ENCODE measurements around the gene RNF34.

RNF34 gene

DNA sequence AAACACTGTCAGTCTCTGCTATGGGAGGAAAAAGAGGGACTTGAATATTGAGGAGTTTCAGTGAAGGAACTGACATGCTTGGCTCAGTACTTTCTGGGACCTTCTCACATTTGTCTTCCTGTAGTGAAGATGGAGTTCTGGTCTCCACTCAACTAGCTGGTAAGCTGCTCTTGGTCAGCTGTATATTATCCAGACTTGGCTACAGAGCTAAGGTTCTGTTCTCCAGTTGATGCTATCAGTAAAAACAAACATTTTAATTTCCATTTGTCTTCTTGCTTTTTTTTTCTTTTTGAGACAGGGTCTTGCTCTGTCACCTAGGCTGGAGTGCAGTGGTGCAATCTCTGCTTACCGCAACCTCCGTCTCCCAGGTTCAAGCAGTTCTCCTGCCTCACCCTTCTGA is 5.3 kb downstream of the RNF34 start:
- FAIRE-seq (no peak), DNase-seq (ENCODE audit: insufficient read length, low spot score) (no peak)
- TF ChIP-seq POLR2A (IDR thresholded peaks at IDR 0.05; ENCODE audit: low read depth, low read length), result no peak

DNA sequence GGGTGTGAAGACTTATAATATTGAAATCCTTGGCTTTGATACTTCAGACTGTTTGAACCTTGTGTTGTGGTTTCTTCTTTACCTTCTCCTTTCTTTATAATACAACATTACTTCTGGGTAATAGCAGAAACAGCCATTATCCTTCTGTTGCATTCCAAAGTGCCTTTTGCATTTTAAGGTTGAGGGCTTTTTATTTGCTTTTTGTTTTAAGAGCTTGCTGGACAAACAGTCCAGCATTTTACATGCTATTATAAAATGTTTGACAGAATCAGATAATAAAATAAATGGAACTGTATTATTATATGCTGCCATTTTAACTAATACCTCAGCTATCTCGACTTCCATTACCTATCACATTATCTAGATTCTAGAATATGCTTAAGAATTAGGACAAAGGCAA is 14.0 kb downstream of the RNF34 start:
- DNase-seq (ENCODE audit: insufficient read length, low spot score) (no peak), FAIRE-seq (no peak)
- no peak for TF ChIP-seq POLR2A (IDR thresholded peaks at IDR 0.05; ENCODE audit: low read depth, low read length)

DNA sequence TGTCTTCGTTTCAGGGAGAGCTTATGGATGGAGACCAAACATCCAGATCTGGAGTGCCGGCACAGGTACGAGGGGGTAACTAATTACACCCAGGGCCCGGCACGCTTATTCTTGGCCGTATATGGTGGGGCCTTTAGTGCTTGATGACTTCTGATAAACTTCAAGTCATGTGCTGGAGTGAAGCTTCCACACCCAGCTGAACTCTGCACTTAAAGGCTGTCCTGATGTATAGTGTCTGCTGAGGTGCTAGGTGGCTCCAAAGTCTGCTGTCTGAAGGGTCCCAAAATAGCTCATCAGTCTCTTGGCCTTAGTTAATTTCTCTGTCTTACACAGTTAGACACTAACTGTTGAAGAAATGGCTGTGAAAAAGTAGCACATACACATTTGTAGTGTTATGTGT is 17.9 kb downstream of the RNF34 start:
- DNase-seq (ENCODE audit: insufficient read length, low spot score), result no peak
- FAIRE-seq, result no peak
- no peak for TF ChIP-seq POLR2A (IDR thresholded peaks at IDR 0.05; ENCODE audit: low read depth, low read length)

DNA sequence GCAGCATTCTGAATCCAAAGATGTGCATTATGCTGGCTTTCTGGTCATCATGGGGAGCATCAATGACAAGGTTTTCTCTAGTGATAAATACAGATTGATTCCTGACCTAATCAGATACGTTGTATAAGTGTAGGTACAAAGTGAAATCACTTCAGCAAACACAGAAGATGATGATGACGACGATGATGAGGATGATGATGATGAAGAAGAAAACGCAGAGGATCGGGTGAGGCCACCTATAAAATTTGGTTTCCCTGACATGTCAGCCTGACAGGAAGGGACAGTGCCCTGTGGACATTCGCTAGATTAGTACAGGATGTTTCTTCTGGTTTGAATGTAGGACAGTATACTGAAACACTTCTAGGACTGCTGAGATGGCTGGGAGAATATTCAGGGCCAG is 20.2 kb downstream of the RNF34 start:
- no peak for TF ChIP-seq POLR2A (IDR thresholded peaks at IDR 0.05; ENCODE audit: low read depth, low read length)
- DNase-seq (ENCODE audit: insufficient read length, low spot score), result no peak
- no peak for FAIRE-seq

DNA sequence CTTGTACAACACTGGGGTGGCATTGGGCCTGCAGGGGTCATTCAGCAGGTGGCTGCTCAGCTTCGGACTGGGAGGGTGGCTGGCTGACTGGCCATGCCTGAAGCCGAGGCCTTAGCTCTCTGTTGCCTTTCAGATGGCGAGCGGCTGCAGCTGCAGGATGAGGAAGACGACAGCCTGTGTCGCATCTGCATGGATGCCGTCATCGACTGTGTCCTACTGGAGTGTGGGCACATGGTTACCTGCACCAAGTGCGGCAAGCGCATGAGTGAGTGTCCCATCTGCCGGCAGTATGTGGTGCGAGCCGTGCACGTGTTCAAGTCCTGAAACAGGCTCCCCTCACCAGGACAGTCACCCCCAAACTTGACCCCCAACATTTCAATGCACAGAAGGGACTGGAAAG is 23.3 kb downstream of the RNF34 start:
- DNase-seq (ENCODE audit: insufficient read length, low spot score) (no peak), FAIRE-seq (no peak)
- no peak for TF ChIP-seq POLR2A (IDR thresholded peaks at IDR 0.05; ENCODE audit: low read depth, low read length)

DNA sequence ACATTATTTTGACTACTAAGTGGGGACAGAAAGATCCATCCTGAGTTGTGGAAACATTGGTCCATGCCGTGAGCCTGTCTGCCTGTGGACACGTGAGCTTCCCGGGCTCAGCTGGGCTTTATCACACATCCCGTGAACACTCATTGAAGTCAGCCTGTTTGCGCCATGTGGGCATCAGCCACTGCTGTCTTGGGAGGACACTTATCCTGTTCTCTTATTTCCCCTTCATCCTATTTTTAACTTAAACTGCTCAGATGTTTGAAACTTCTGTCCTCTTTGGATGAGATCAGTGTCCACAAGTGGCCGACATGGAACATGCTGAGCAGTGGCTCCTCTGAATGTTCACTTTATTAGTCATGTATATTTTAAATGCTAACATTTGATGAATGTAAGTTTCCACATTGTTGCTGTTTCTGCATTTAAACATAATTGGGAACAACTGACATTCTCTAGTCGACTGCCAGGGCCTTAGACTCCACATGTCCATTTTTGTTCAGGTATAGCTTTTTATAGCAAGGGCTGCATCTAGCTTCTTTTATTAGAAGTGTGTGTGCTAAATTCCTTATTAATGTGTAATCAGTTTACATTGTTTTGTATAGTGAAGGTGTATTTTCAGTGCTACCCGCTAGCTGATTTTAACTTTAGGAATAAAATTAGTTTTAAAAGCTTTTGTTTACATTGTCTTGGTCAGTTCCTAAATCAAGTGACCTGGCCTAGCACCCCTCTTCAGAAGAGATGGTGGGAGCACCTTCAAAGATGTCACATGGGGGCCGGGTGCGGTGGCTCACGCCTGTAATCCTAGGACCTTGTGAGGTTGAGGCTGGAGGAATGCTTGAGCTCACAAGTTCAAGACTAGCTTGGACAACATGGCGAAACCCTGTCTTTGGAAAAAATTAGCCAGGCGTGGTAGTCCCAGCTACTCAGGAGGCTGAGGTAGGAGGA is 24.0 kb downstream of the RNF34 start:
- DNase-seq (ENCODE audit: insufficient read length, low spot score) (no peak), FAIRE-seq (no peak)

DNA sequence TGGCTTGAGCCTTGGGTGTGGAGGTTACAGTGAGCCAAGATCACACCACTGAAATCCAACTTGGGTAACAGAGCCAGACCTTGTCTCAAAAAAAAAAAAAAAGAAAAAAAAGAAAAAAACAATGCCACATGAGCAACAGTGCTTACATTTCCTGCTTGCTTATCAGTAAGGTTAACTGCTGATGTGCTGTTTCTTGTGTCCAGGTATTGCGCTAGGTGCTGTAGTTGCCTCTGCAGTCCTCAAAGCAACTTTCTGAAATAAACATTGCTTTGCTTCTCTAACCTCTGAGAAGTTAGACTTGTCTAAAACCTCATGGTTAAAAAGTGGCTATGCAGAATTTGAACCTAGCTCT is 24.7 kb downstream of the RNF34 start:
- FAIRE-seq, result no peak
- TF ChIP-seq POLR2A (IDR thresholded peaks at IDR 0.05; ENCODE audit: low read depth, low read length), result no peak
- no peak for DNase-seq (ENCODE audit: insufficient read length, low spot score)

More for the DNA sequence above, 24.0 kb downstream of the RNF34 start:
- no peak for TF ChIP-seq POLR2A (IDR thresholded peaks at IDR 0.05; ENCODE audit: low read depth, low read length)

DNA sequence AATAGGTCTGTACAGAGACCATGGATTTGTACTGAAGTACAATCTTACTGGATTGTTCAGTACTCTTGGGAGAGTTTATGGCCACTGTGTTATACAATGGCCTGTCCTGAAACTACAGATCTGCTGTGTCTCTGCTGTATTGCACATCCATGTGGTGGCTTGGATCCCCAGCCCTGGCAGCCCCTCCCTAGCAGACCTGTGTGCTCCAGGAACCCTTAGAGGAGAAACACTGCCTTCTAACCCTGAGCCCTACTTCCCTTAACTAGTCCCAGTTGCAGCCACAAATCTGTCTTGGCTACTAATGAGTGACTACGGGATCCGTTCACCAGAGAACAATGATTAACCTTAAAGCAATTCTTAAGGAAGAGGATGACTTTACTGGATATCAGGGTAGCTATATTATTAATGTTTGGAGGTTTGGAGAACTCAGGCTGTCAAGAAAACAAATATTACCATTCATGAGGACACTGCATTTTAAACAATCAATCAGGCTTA is 27.7 kb downstream of the RNF34 start:
- DNase-seq (ENCODE audit: insufficient read length, low spot score) (no peak), FAIRE-seq (no peak)
- TF ChIP-seq POLR2A (IDR thresholded peaks at IDR 0.05; ENCODE audit: low read depth, low read length), result no peak

DNA sequence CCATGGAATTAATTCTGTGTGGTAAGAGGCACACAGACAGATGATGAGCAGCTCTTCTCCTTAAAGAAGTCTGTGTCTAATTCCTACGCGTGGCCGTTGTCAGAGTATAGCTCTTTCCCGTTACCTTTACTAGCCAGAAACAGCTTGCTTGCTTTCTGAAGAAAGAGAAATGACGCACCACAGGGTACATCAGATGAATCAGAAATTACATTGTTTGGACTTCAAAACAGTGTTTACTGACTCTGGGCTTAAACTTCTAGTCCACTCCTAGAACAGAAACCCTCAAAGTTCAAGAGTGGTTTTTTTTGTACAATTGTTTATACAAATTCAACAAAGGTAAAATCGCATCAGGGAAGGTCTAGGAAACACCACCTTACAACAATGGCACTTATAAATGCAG is 29.0 kb downstream of the RNF34 start:
- no peak for TF ChIP-seq POLR2A (IDR thresholded peaks at IDR 0.05; ENCODE audit: low read depth, low read length)
- FAIRE-seq, result no peak
- DNase-seq (ENCODE audit: insufficient read length, low spot score), result no peak

DNA sequence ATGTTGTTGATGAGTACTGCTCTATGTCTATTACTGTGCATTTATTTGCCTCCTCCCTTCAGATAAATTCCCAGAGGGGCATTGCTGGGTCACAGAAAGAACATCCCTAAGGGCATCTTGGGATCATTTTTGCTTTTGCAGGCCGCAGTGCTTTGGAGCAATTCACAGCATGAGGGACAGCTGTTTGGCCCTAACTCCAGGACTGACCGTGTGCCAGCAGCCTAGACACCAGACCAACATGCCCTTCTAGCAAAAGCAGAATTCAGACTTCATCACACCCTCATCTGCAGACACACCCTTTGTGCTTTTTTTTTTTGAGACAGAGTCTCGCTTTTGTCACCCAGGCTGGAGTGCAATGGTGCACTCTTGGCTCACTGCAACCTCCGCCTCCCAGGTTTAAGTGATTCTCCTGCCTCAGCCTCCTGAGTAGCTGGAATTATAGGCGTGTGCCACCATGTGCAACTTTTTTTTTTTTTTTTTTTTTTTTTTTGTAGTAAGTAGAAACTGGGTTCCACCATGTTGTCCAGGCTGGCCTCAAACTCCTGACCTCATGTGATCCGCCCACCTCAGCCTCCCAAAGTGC is 31.0 kb downstream of the RNF34 start:
- TF ChIP-seq POLR2A (IDR thresholded peaks at IDR 0.05; ENCODE audit: low read depth, low read length), result no peak
- FAIRE-seq (no peak), DNase-seq (ENCODE audit: insufficient read length, low spot score) (no peak)

DNA sequence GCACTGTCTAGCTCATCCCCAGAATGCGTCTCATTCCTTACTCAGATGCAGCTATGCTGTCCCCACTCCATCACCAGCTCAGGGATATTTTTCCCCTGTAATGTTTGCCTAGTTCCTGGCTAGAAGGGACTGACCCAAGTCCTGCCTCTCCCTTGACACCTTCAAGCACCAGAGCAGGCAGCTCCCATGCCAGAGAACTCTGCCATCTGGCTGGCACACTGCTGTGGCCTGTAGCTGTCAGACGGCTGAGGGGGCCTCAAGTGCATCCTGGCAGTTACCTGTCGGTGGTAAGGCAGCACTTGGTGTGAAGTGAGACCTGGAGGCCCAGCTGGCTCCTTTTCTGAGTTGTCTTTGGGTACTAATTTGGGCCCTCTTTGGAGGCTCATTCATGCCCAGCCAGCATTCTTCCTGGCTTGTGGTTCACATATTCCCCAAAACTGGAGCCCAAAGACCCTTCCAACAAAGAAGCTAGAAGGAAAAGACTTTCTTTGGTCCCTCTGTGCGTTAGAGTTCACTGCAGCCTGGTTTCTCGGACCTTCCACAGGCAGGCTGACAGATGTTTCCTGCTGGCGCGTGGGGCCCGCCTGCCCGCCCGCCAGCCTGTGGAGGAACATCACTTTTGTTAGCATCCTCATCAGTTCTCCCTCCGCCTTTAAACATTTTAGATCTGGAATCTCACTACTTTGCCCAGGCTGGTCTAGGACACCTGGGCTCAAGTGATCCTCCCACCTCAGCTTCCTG is 33.0 kb downstream of the RNF34 start:
- FAIRE-seq (no peak), DNase-seq (ENCODE audit: insufficient read length, low spot score) (no peak)

DNA sequence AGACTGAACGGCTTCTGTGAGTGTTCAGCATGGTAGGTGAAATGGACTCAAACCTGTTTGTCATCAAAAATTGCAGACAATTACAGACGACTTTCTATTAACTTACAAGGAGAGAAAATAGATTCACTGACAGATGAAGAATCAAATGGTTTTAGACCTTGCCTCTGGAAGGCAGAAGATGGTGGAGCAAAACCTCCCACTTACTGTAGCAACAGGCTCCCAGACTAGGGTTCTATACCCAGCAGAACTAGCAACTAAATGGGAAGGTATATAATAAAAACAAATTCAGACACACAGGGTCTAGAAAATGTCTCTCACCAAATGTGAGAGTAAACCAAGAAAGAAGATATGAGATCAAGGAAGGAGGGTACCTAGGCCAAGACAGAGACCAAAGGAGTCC is 36.8 kb downstream of the RNF34 start:
- DNase-seq (ENCODE audit: insufficient read length, low spot score) (no peak), FAIRE-seq (no peak)

More for the DNA sequence above, 33.0 kb downstream of the RNF34 start:
- TF ChIP-seq POLR2A (IDR thresholded peaks at IDR 0.05; ENCODE audit: low read depth, low read length), result no peak

DNA sequence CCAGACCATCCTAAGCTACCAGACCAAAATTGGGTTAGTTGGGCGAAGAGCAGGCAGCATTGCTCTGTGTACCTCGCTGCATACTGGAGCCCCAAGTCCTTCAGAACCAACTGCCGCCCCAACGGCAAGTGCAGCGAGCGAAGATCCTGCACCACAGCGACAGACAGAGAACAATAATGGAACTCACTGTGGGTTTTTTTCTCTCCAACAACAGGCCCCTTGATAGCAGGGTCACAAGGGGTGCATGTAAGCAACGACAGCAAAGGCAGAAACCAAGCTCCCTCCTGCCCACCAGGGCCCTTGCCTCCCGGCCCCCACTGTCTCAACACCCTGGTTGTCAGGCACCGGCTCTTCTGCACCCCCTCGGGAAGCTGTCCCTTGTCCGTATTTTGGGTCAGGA is 39.0 kb downstream of the RNF34 start:
- FAIRE-seq (no peak), DNase-seq (ENCODE audit: insufficient read length, low spot score) (no peak)
- TF ChIP-seq POLR2A (IDR thresholded peaks at IDR 0.05; ENCODE audit: low read depth, low read length), result no peak

More for the DNA sequence above, 36.8 kb downstream of the RNF34 start:
- no peak for TF ChIP-seq POLR2A (IDR thresholded peaks at IDR 0.05; ENCODE audit: low read depth, low read length)

DNA sequence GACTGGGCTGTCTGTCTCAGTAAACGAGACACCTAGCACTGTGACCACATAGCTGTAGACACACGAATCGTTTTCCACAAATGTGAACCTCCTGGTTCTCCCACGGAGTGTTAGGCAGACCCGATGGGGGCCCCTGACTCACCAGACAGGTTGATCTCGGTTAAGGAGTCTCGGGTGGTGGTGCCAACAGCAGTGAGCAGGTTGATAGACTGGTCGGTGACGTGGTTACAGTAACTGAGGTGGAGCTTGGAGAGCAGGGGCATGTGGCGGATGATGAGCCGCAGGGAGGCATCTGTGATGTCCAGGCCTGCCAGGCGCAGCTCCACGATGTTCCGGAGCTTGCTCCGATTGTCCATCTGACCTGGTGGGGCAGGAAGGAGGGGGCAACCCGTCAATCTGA is 39.8 kb downstream of the RNF34 start:
- FAIRE-seq, result no peak
- no peak for DNase-seq (ENCODE audit: insufficient read length, low spot score)
- TF ChIP-seq POLR2A (IDR thresholded peaks at IDR 0.05; ENCODE audit: low read depth, low read length), result no peak
